ENCODE data around the gene RMND5A.

The RMND5A gene

GRCh38 chr2:86807468-86808275, 87.6 kb downstream of the RMND5A start (continued):
- TF ChIP-seq GFI1B (tag by site-specific recombination; IDR thresholded peaks at IDR 0.05) = 0 out of 2 replicates have a peak, but pooled peaks have one; percentile 15
- TF ChIP-seq ZNF837 (tag by site-specific recombination; IDR thresholded peaks at IDR 0.05) = no peak
- no peak for TF ChIP-seq ZNF362 (tag by site-specific recombination; IDR thresholded peaks at IDR 0.05)
- no peak for TF ChIP-seq SCRT1 (tag by site-specific recombination; IDR thresholded peaks at IDR 0.05; ENCODE audit: borderline replicate concordance)
- no peak for TF ChIP-seq ZNF488 (tag by site-specific recombination; IDR thresholded peaks at IDR 0.05)
- TF ChIP-seq KLF8 (tag by site-specific recombination; IDR thresholded peaks at IDR 0.05) = peak; percentile 45; the same call in 1 of the 2 replicates
- no peak for TF ChIP-seq OVOL3 (tag by site-specific recombination; IDR thresholded peaks at IDR 0.05)
- peak; percentile 12; the same call in 1 of the 2 replicates for TF ChIP-seq KLF17 (tag by site-specific recombination; IDR thresholded peaks at IDR 0.05)
- TF ChIP-seq ZNF626 (tag by site-specific recombination; IDR thresholded peaks at IDR 0.05) = no peak
- TF ChIP-seq ZNF202 (tag by site-specific recombination; IDR thresholded peaks at IDR 0.05; ENCODE audit: borderline replicate concordance) = no peak
- no peak for TF ChIP-seq GLI2 (tag by site-specific recombination; IDR thresholded peaks at IDR 0.05; ENCODE audit: borderline replicate concordance, low read depth)
- TF ChIP-seq ZNF426 (tag by site-specific recombination; IDR thresholded peaks at IDR 0.05) = no peak
- no peak for TF ChIP-seq ZSCAN4 (tag by site-specific recombination; IDR thresholded peaks at IDR 0.05)
- peak; percentile 43 for TF ChIP-seq SP2 (tag by site-specific recombination; IDR thresholded peaks at IDR 0.05)
- no peak for TF ChIP-seq ZNF510 (tag by site-specific recombination; IDR thresholded peaks at IDR 0.05; ENCODE audit: insufficient replicate concordance)
- TF ChIP-seq ZNF292 (tag by site-specific recombination; IDR thresholded peaks at IDR 0.05; ENCODE audit: borderline replicate concordance, low read depth) = no peak
- TF ChIP-seq INSM2 (tag by site-specific recombination; IDR thresholded peaks at IDR 0.05) = no peak
- TF ChIP-seq ZNF146 (tag by site-specific recombination; IDR thresholded peaks at IDR 0.05) = 0 out of 2 replicates have a peak, but pooled peaks have one; percentile 23
- no peak for TF ChIP-seq ZNF280D (tag by site-specific recombination; IDR thresholded peaks at IDR 0.05)
- no peak for TF ChIP-seq BCL11A (tag by site-specific recombination; IDR thresholded peaks at IDR 0.05; ENCODE audit: low read depth)
- TF ChIP-seq ZXDB (tag by site-specific recombination; IDR thresholded peaks at IDR 0.05) = no peak; the same call in 1 of the 2 replicates
- TF ChIP-seq KLF10 (tag by site-specific recombination; IDR thresholded peaks at IDR 0.05) = no peak
- no peak for TF ChIP-seq ZNF561 (tag by site-specific recombination; IDR thresholded peaks at IDR 0.05; ENCODE audit: borderline replicate concordance)
- no peak for TF ChIP-seq ZNF658 (tag by site-specific recombination; IDR thresholded peaks at IDR 0.05)
- no peak for TF ChIP-seq ZNF707 (tag by site-specific recombination; IDR thresholded peaks at IDR 0.05)
- TF ChIP-seq PRDM10 (tag by site-specific recombination; IDR thresholded peaks at IDR 0.05) = 0 out of 2 replicates have a peak, but pooled peaks have one; percentile 46
